Calu3 (cell line): ENCODE data around the gene RAF1. TPM values are rescaled to one million over a fixed set of nuclear protein-coding genes. Genes with fewer than 3 reads are reported as not detected.

ENCODE experiments used
- BruUV-seq: library from RNA; stranded (reverse); fragments of 400-500 nt; replicated peaks from 2 replicates; lab custom pipeline; 2021; lab: Mats Ljungman, UMichigan
- CTCF ChIA-PET: fragments of 300-600 bp; sonication (Branson Sonifier 250); formaldehyde crosslinking; loops from one replicate; lab custom pipeline; 2022; ENCODE audit warnings: antibody characterized with exemption; lab: Charles Lee
- DNase-seq: peaks from one replicate; pipeline ENCODE4 v3.0.0; 2022
- H3K27ac Mint-ChIP-seq: one replicate; pipeline ENCODE4 v1.8.0; 2022; ENCODE audit warnings: mixed read lengths; ENCODE audit not compliant: unreplicated experiment
- H3K27me3 Mint-ChIP-seq: one replicate; pipeline ENCODE4 v1.8.0; 2022; ENCODE audit warnings: mixed read lengths; ENCODE audit not compliant: unreplicated experiment
- H3K36me3 Mint-ChIP-seq: one replicate; pipeline ENCODE4 v1.8.0; 2022; ENCODE audit warnings: mild to moderate bottlenecking, moderate library complexity, mixed read lengths; ENCODE audit not compliant: insufficient read depth, unreplicated experiment
- H3K4me1 Mint-ChIP-seq: one replicate; pipeline ENCODE4 v1.8.0; 2022; ENCODE audit warnings: mild to moderate bottlenecking, low read depth, mixed read lengths; ENCODE audit not compliant: unreplicated experiment
- H3K4me3 Mint-ChIP-seq: one replicate; pipeline ENCODE4 v1.8.0; 2022; ENCODE audit warnings: mild to moderate bottlenecking, low read depth, moderate library complexity, mixed read lengths; ENCODE audit not compliant: unreplicated experiment
- H3K9me3 Mint-ChIP-seq: one replicate; pipeline ENCODE4 v1.8.0; 2022; ENCODE audit warnings: low read depth, mixed read lengths; ENCODE audit not compliant: unreplicated experiment
- intact Hi-C: fragments of 100-400 bp; cut with micrococcal nuclease; formaldehyde crosslinking; loops from one replicate; pipeline ENCODE4 v1.10.0; 2022; ENCODE audit not compliant: unreplicated experiment
- total RNA-seq: library from RNA; stranded (reverse); gene quantifications from 2 replicates; pipeline ENCODE4 v1.2.3, GENCODE V29; 2022
- TF ChIP-seq, protein P1 (sequence below): fragments of 200-600 bp; IDR thresholded peaks from one replicate; pipeline ENCODE4 v1.8.0; 2022; ENCODE audit warnings: antibody characterized with exemption; ENCODE audit not compliant: unreplicated experiment

RAF1 gene
- total RNA-seq, 1 experiment from 2014 or later = 69.3 TPM

DNA sequence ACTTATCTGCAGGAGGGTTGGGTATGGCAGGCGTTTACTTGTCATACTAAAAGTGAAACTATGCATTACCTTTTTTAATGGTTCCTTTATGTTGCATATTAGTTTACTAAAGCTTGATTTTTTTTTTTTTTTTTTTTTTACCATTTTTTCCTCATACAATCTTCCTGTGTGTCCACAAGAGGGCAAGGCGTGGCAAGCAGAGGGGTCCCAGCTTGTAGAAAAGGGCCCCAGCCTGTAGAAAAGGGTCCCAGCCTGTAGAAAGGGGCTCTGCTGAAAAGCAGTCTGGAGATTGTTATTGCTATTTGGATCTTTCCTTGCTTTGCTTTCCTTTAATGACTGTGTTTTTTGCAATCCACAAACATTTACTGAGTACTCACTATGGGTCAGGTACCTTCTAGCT, 85.2 kb downstream of the RAF1 start:
- CTCF ChIA-PET = interaction anchor here (0.6 to 1.1 kb wide), 4 partner anchors 9 to 209 kb away, joined by 3 to 6 read pairs (median 4); no protein-coding TSS in a partner anchor
- H3K27me3 Mint-ChIP-seq = no peaks in the 10 kb centered on the region
- H3K9me3 Mint-ChIP-seq = no peaks in the 10 kb centered on the region
- H3K36me3 Mint-ChIP-seq = peaks cover 49% of the 10 kb centered on the region
- TF ChIP-seq, protein P1, sequence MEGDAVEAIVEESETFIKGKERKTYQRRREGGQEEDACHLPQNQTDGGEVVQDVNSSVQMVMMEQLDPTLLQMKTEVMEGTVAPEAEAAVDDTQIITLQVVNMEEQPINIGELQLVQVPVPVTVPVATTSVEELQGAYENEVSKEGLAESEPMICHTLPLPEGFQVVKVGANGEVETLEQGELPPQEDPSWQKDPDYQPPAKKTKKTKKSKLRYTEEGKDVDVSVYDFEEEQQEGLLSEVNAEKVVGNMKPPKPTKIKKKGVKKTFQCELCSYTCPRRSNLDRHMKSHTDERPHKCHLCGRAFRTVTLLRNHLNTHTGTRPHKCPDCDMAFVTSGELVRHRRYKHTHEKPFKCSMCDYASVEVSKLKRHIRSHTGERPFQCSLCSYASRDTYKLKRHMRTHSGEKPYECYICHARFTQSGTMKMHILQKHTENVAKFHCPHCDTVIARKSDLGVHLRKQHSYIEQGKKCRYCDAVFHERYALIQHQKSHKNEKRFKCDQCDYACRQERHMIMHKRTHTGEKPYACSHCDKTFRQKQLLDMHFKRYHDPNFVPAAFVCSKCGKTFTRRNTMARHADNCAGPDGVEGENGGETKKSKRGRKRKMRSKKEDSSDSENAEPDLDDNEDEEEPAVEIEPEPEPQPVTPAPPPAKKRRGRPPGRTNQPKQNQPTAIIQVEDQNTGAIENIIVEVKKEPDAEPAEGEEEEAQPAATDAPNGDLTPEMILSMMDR = no peak
- peaks cover 8% of the 10 kb centered on the region for H3K4me1 Mint-ChIP-seq
- H3K4me3 Mint-ChIP-seq = no peak overlapping the region
- no peak overlapping the region for H3K27ac Mint-ChIP-seq
- intact Hi-C loops = no loop called here
- no TSS peak for BruUV-seq
- no peak for DNase-seq

DNA sequence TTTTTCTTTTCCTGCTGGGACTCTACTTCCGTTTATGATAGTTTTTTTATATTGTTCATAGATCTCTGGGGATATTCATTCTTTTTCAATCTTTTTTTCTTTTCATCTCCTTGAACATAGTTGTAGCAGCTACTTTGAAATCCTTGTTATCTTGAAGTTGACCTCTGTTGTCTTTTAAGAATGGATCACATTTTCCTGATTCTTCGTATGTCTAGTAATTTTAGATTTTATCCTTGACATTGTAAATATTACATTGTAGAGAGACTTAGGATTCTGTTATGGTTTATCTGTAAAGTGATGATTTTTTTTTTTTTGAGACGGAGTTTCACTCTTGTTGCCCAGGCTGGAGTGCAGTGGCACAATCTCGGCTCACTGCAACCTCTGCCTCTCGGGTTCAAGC, 86.5 kb downstream of the RAF1 start:
- H3K27ac Mint-ChIP-seq = no peak overlapping the region

DNA sequence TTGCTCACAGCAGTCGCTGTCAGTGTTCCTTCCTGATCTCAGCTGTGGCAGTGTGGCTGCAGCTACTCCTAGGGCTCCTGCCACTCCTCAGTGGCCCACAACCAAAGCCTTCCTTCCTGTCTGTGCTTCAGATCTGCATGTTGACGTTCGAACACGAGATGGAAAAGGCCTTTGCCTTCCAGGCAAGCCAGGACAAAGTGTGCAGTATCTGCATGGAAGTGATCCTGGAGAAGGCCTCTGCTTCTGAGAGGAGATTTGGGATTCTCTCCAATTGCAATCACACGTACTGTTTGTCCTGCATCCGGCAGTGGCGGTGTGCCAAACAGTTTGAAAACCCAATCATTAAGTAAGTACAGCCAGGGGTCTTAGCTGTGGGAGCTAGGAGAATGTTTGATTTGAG, 89.3 kb downstream of the RAF1 start:
- CTCF ChIA-PET = no interaction called here
- H3K36me3 Mint-ChIP-seq = peaks cover 56% of the 10 kb centered on the region
- H3K4me1 Mint-ChIP-seq = peaks cover 3% of the 10 kb centered on the region
- no peak for DNase-seq
- H3K9me3 Mint-ChIP-seq = no peaks in the 10 kb centered on the region
- H3K4me3 Mint-ChIP-seq = no peak overlapping the region
- intact Hi-C loops = no loop called here
- BruUV-seq = no TSS peak
- no peaks in the 10 kb centered on the region for H3K27me3 Mint-ChIP-seq
- TF ChIP-seq, protein P1 = no peak
- no peak overlapping the region for H3K27ac Mint-ChIP-seq

More for the DNA sequence above, 86.5 kb downstream of the RAF1 start:
- DNase-seq = no peak
- TF ChIP-seq, protein P1 = no peak
- Mint-ChIP-seq H3K36me3 (peaks cover 51% of the 10 kb centered on the region), H3K4me1 (peaks cover 8% of the 10 kb centered on the region), H3K4me3 (no peak overlapping the region), H3K9me3 (no peaks in the 10 kb centered on the region), H3K27me3 (no peaks in the 10 kb centered on the region)
- no TSS peak for BruUV-seq
- CTCF ChIA-PET = no interaction called here
- intact Hi-C loops = no loop called here

DNA sequence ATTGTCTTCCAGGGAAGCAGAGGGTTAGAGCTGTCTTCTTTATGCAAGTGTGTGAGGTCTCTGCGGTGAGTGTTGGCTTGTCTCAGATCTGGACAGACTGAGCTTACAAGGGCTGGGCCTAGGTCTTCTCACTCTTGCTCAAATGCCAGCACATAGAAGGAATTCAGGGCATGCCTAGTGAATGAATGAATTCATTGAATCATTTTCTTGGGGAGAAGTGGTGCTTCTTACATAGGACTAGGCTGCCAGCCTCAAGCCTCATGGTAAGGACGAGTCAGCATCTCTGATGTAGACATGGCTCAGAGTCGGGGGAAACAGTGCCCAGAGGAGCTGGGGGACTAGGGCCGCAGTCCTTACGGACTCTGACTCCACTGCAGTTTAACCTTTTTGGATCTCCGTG, 89.8 kb downstream of the RAF1 start:
- Mint-ChIP-seq H3K27me3 (no peaks in the 10 kb centered on the region), H3K4me1 (no peaks in the 10 kb centered on the region), H3K27ac (no peak overlapping the region), H3K4me3 (no peak overlapping the region), H3K9me3 (no peaks in the 10 kb centered on the region), H3K36me3 (peaks cover 54% of the 10 kb centered on the region)
- CTCF ChIA-PET = no interaction called here
- no peak for DNase-seq
- TF ChIP-seq, protein P1 = no peak
- no TSS peak for BruUV-seq
- intact Hi-C loops = no loop called here
